SK-N-SH (cell line): ENCODE results near the gene COL21A1. TPM values are rescaled to one million over a fixed set of nuclear protein-coding genes. Genes with fewer than 3 reads are reported as not detected.

Source experiments
- CTCF ChIA-PET: fragments of 300-600, 350-600 bp; formaldehyde crosslinking; extraction: SDS; loops from one replicate; lab custom pipeline; 2021; lab: Yijun Ruan, JAX
- POLR2A ChIA-PET: fragments of 350-600 bp; sonication (Branson Sonifier 250); formaldehyde crosslinking; extraction: SDS; loops from one replicate; lab custom pipeline; 2020; ENCODE audit warnings: antibody characterized with exemption, inconsistent platforms; lab: Yijun Ruan, JAX
- DNase-seq: peaks from one replicate; pipeline ENCODE4 v3.0.0; 2012
- H2AFZ ChIP-seq: fragments of 200-600 bp; sonication (generic); 2 replicates; pipeline ENCODE4 v1.8.1; 2016; ENCODE audit warnings: antibody characterized with exemption, mild to moderate bottlenecking, low read depth
- H3F3A ChIP-seq: fragments of 200-600 bp; sonication (generic); replicated peaks from 2 replicates; pipeline ENCODE3; 2016; ENCODE audit warnings: antibody characterized with exemption, mild to moderate bottlenecking; ENCODE audit not compliant: insufficient read depth
- H3K27ac ChIP-seq, 2 experiments: fragments of 200-500 bp in 1 of 2; fragments of 200-600 bp in 1 of 2; sonication (Bioruptor generic) in 1 of 2; sonication (generic), shearing (Covaris generic) in 1 of 2; 2 replicates each; pipeline versions ENCODE4 v1.5.1 to v1.6.1; 2014 to 2016; ENCODE audit warnings: low read depth in 2 of 2, inconsistent platforms in 1 of 2, low read length in 1 of 2, mild to moderate bottlenecking in 1 of 2, mixed read lengths in 1 of 2
- H3K27me3 ChIP-seq: fragments of 200-600 bp; sonication (generic), shearing (Covaris generic); 2 replicates; pipeline ENCODE4 v1.6.1; 2016; ENCODE audit warnings: mixed run types; ENCODE audit not compliant: insufficient read depth
- H3K36me3 ChIP-seq, 2 experiments: fragments of 200-500 bp in 1 of 2; fragments of 200-600 bp in 1 of 2; sonication (Bioruptor generic) in 1 of 2; sonication (generic) in 1 of 2; replicated peaks in 1 of 2; 2 replicates each; pipeline versions ENCODE3 to v1.5.1; 2014 to 2016; ENCODE audit warnings: low read length in 1 of 2, mild to moderate bottlenecking in 1 of 2; ENCODE audit not compliant: insufficient read depth in 2 of 2, control insufficient read depth in 1 of 2
- H3K4me1 ChIP-seq, 2 experiments: fragments of 200-500 bp in 1 of 2; fragments of 200-600 bp in 1 of 2; sonication (Bioruptor generic) in 1 of 2; sonication (generic), shearing (Covaris generic) in 1 of 2; 2 replicates each; pipeline versions ENCODE4 v1.5.1 to v1.6.1; 2014 to 2016; ENCODE audit warnings: low read depth in 1 of 2, low read length in 1 of 2, mixed run types in 1 of 2; ENCODE audit not compliant: insufficient read depth in 2 of 2, control insufficient read depth in 1 of 2
- H3K4me2 ChIP-seq: fragments of 200-600 bp; sonication (generic), shearing (Covaris generic); 2 replicates; pipeline ENCODE4 v1.6.1; 2017; ENCODE audit warnings: mixed run types
- H3K4me3 ChIP-seq, 2 experiments: fragments of 200-500 bp in 1 of 2; fragments of 200-600 bp in 1 of 2; sonication (Bioruptor generic) in 1 of 2; sonication (generic), shearing (Covaris generic) in 1 of 2; 2 replicates each; pipeline versions ENCODE4 v1.5.1 to v1.8.1; 2014 to 2016; ENCODE audit warnings: low read depth in 2 of 2, inconsistent platforms in 1 of 2, low read length in 1 of 2, mild to moderate bottlenecking in 1 of 2, mixed read lengths in 1 of 2, moderate library complexity in 1 of 2
- H3K79me2 ChIP-seq: fragments of 200-600 bp; sonication (generic); 2 replicates; pipeline ENCODE4 v1.8.1; 2017; ENCODE audit warnings: mild to moderate bottlenecking; ENCODE audit not compliant: insufficient read depth
- H3K9ac ChIP-seq: fragments of 200-600 bp; sonication (generic); 2 replicates; pipeline ENCODE4 v1.6.1; 2017; ENCODE audit warnings: mixed run types
- H3K9me2 ChIP-seq: fragments of 200-600 bp; sonication (generic); 2 replicates; pipeline ENCODE4 v1.6.1; 2017; ENCODE audit warnings: mixed run types
- H3K9me3 ChIP-seq: fragments of 200-600 bp; sonication (generic); 2 replicates; pipeline ENCODE4 v1.6.1; 2017; ENCODE audit warnings: mixed run types, mild to moderate bottlenecking, moderate library complexity
- H4K20me1 ChIP-seq: fragments of 200-600 bp; sonication (generic); 2 replicates; pipeline ENCODE4 v1.6.1; 2017; ENCODE audit warnings: mild to moderate bottlenecking, mixed run types; ENCODE audit not compliant: insufficient read depth
- CHD2 ChIP-seq: fragments of 150-350 bp; IDR thresholded peaks from 2 replicates; pipeline ENCODE4 v1.6.1; 2018; ENCODE audit warnings: low read length; ENCODE audit not compliant: partially characterized antibody
- ELF1 ChIP-seq: IDR thresholded peaks from 2 replicates; pipeline ENCODE4 v1.4.0; 2012
- EP300 ChIP-seq, 2 experiments: IDR thresholded peaks; 2 replicates each; pipeline versions ENCODE4 v1.4.0 to v1.6.1; 2012; ENCODE audit warnings: borderline replicate concordance in 1 of 2, low read depth in 1 of 2, low read length in 1 of 2
- EZH2phosphoT487 ChIP-seq: fragments of 200-600 bp; sonication (generic); IDR thresholded peaks from 2 replicates; pipeline ENCODE4 v1.6.1; 2017; ENCODE audit warnings: low read depth, mixed run types, mild to moderate bottlenecking, antibody characterized with exemption, moderate library complexity, borderline replicate concordance
- FOXJ3 ChIP-seq: sonication (generic); formaldehyde crosslinking; IDR thresholded peaks from 2 replicates; pipeline ENCODE4 v1.5.1; 2020; ENCODE audit warnings: mild to moderate bottlenecking, missing genetic modification reagents
- GATA2 ChIP-seq: sonication (generic); formaldehyde crosslinking; IDR thresholded peaks from 2 replicates; pipeline ENCODE4 v1.5.0; 2020; ENCODE audit warnings: mild to moderate bottlenecking, missing genetic modification reagents
- JUND ChIP-seq: IDR thresholded peaks from 2 replicates; pipeline ENCODE4 v1.4.0; 2012
- MXI1 ChIP-seq: IDR thresholded peaks from 2 replicates; pipeline ENCODE4 v1.6.1; 2012; ENCODE audit warnings: mild to moderate bottlenecking, low read depth, low read length, improper control_type of control experiment
- NRF1 ChIP-seq: IDR thresholded peaks from 2 replicates; pipeline ENCODE4 v1.6.1; 2012; ENCODE audit warnings: low read depth, mild to moderate bottlenecking, low read length
- RXRA ChIP-seq: IDR thresholded peaks from 2 replicates; pipeline ENCODE4 v1.4.0; 2012; ENCODE audit warnings: low read depth, mild to moderate bottlenecking, borderline replicate concordance
- SMC3 ChIP-seq: IDR thresholded peaks from 2 replicates; pipeline ENCODE4 v1.6.1; 2012; ENCODE audit warnings: low read depth, low read length, improper control_type of control experiment
- TAF1 ChIP-seq: IDR thresholded peaks from 2 replicates; pipeline ENCODE4 v1.6.1; 2012; ENCODE audit warnings: low read depth, mild to moderate bottlenecking, low read length, moderate library complexity, borderline replicate concordance
- TCF12 ChIP-seq: IDR thresholded peaks from 2 replicates; pipeline ENCODE4 v1.4.0; 2012
- USF1 ChIP-seq: IDR thresholded peaks from 2 replicates; pipeline ENCODE4 v1.4.0; 2012; ENCODE audit warnings: low read depth, borderline replicate concordance
- YY1 ChIP-seq: IDR thresholded peaks from 2 replicates; pipeline ENCODE4 v1.4.0; 2012; ENCODE audit warnings: low read depth, mild to moderate bottlenecking
- WGBS: methylation state at CpG from one replicate; pipeline ENCODE4 v1.1.6; 2017; ENCODE audit warnings: low lambda C conversion rate; 5-methylcytosine and 5-hydroxymethylcytosine counted together
- polyA plus RNA-seq, 3 experiments: library from polyadenylated mRNA; depleted of rRNA; stranded (reverse); fragments of >200 nt; gene quantifications; 2 replicates each; pipeline ENCODE4 v1.2.3, GENCODE V29; 2012
- TF ChIP-seq, protein P1 (sequence below): fragments of 200-600 bp; sonication (generic); IDR thresholded peaks from 2 replicates; pipeline ENCODE4 v1.6.1; 2017; ENCODE audit warnings: antibody characterized with exemption, mild to moderate bottlenecking, moderate library complexity
- TF ChIP-seq, protein P2 (sequence below): IDR thresholded peaks from 2 replicates; pipeline ENCODE4; 2012
- TF ChIP-seq, protein P3 (sequence below): fragments of 150-350 bp; IDR thresholded peaks from 2 replicates; pipeline ENCODE4 v1.6.1; 2017; ENCODE audit warnings: antibody characterized with exemption, low read length, low read depth, borderline replicate concordance

Gene COL21A1
- polyA plus RNA-seq, 1 of the 3 experiments (the other 2 are of a cell fraction): 0.07 TPM

DNA sequence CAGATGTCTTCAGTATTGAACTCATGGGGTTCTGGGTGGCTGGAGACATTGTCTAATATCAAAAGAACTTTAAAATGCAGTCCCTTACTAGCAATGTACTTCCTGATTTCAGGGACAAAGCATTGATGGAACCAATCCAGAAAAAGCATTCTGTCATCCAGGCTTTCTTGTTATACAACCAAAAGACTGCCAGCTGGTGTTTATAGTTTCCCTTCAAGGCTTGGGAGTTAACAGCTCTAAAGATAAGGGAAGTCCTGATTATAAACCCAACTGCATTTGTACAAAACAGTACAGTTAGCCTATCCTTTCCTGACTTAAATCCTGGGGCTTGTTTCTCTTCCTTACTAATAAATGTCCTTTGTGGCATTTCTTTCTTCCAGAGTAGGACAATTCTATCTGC lies 160.0 kb downstream of the COL21A1 start (continued):
- TF ChIP-seq, protein P1, sequence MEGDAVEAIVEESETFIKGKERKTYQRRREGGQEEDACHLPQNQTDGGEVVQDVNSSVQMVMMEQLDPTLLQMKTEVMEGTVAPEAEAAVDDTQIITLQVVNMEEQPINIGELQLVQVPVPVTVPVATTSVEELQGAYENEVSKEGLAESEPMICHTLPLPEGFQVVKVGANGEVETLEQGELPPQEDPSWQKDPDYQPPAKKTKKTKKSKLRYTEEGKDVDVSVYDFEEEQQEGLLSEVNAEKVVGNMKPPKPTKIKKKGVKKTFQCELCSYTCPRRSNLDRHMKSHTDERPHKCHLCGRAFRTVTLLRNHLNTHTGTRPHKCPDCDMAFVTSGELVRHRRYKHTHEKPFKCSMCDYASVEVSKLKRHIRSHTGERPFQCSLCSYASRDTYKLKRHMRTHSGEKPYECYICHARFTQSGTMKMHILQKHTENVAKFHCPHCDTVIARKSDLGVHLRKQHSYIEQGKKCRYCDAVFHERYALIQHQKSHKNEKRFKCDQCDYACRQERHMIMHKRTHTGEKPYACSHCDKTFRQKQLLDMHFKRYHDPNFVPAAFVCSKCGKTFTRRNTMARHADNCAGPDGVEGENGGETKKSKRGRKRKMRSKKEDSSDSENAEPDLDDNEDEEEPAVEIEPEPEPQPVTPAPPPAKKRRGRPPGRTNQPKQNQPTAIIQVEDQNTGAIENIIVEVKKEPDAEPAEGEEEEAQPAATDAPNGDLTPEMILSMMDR: no peak
- TF ChIP-seq, protein P2, sequence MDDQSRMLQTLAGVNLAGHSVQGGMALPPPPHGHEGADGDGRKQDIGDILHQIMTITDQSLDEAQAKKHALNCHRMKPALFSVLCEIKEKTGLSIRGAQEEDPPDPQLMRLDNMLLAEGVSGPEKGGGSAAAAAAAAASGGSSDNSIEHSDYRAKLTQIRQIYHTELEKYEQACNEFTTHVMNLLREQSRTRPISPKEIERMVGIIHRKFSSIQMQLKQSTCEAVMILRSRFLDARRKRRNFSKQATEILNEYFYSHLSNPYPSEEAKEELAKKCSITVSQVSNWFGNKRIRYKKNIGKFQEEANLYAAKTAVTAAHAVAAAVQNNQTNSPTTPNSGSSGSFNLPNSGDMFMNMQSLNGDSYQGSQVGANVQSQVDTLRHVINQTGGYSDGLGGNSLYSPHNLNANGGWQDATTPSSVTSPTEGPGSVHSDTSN: no peak
- TF ChIP-seq TAF1: no peak
- no peak for TF ChIP-seq MXI1
- TF ChIP-seq TCF12: no peak
- TF ChIP-seq, all 33 proteins: peak for 0

- H3K27ac ChIP-seq: no peak overlapping the region
- H3K4me1 ChIP-seq: no peaks in the 10 kb centered on the region
- no peak overlapping the region for H2AFZ ChIP-seq
- H3K79me2 ChIP-seq: no peaks in the 10 kb centered on the region
- POLR2A ChIA-PET: no interaction called here
- no peak overlapping the region for H3K4me2 ChIP-seq
- no peaks in the 10 kb centered on the region; the same call in 1 of the 2 replicates for H3K9me3 ChIP-seq
- WGBS: 48% methylated on average over 2 of the region's 2 CpGs
- no peaks in the 10 kb centered on the region for H3K27me3 ChIP-seq
- TF ChIP-seq GATA2 (CRISPR knock-in tag) (no peak), SMC3 (no peak), YY1 (no peak), FOXJ3 (CRISPR knock-in tag) (no peak), JUND (no peak), RXRA (no peak), ELF1 (no peak), EP300 (IDR thresholded peaks at IDR 0.05; ENCODE audit: borderline replicate concordance in 1 of 2, low read depth in 1 of 2, low read length in 1 of 2) (no peak), EZH2phosphoT487 (no peak), CHD2 (no peak), TCF12 (no peak), USF1 (no peak), NRF1 (no peak)
- TF ChIP-seq, protein P1: no peak
- TF ChIP-seq, protein P3, sequence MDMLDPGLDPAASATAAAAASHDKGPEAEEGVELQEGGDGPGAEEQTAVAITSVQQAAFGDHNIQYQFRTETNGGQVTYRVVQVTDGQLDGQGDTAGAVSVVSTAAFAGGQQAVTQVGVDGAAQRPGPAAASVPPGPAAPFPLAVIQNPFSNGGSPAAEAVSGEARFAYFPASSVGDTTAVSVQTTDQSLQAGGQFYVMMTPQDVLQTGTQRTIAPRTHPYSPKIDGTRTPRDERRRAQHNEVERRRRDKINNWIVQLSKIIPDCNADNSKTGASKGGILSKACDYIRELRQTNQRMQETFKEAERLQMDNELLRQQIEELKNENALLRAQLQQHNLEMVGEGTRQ: no peak
- no peak overlapping the region for H3K9ac ChIP-seq
- no peak for DNase-seq
- H3F3A ChIP-seq: no peaks in the 10 kb centered on the region
- H3K9me2 ChIP-seq: no peaks in the 10 kb centered on the region
- H3K36me3 ChIP-seq: no peaks in the 10 kb centered on the region
- H4K20me1 ChIP-seq: no peaks in the 10 kb centered on the region
- CTCF ChIA-PET: no interaction called here
- no peak overlapping the region for H3K4me3 ChIP-seq
Observed at GRCh38 chr6:56079751-56080540, 167.4 kb downstream of the COL21A1 start.
